GM18858 (cell line): ENCODE data around the gene VPREB3.

Experiments
- ATAC-seq: cut with Tn5 transposase; IDR thresholded peaks from one replicate; pipeline ENCODE4 v1.9.1; 2021; ENCODE audit not compliant: unreplicated experiment

VPREB3 gene

GRCh38 chr22:23754220-23754919 lies at the start of gene VPREB3:
TSS of gene VPREB3 (minus strand) at chr22:23754425. CDS start at chr22:23754363, 62 bp downstream.
- no peak for ATAC-seq

- no peak for ATAC-seq
Observed at GRCh38 chr22:23803001-23803819, 49.0 kb upstream of the VPREB3 start.

- no peak for ATAC-seq
Observed at GRCh38 chr22:23801886-23802377, 47.7 kb upstream of the VPREB3 start.

- no peak for ATAC-seq
Observed at GRCh38 chr22:23801238-23801821, 47.1 kb upstream of the VPREB3 start.

GRCh38 chr22:23800297-23801237 lies 46.3 kb upstream of the VPREB3 start:
- no peak for ATAC-seq

- no peak for ATAC-seq
Observed at GRCh38 chr22:23796461-23796860, 42.2 kb upstream of the VPREB3 start.

- no peak for ATAC-seq
Observed at GRCh38 chr22:23793326-23793725, 39.1 kb upstream of the VPREB3 start.

- ATAC-seq: no peak
Observed at GRCh38 chr22:23791738-23792645, 37.8 kb upstream of the VPREB3 start.

- ATAC-seq: no peak
Observed at GRCh38 chr22:23790819-23791737, 36.9 kb upstream of the VPREB3 start.

GRCh38 chr22:23789638-23790037 lies 35.4 kb upstream of the VPREB3 start:
- no peak for ATAC-seq

- no peak for ATAC-seq
Observed at GRCh38 chr22:23789121-23789520, 34.9 kb upstream of the VPREB3 start.

- ATAC-seq: no peak
Observed at GRCh38 chr22:23787910-23788309, 33.7 kb upstream of the VPREB3 start.

GRCh38 chr22:23787600-23787896 lies 33.3 kb upstream of the VPREB3 start:
- ATAC-seq: no peak

- ATAC-seq: no peak
Observed at GRCh38 chr22:23786752-23787599, 32.8 kb upstream of the VPREB3 start, which contains the start of gene SMARCB1. TSS of gene SMARCB1 (plus strand) at chr22:23786966. CDS start at chr22:23787170, 204 bp downstream.

GRCh38 chr22:23786261-23786710 lies 32.1 kb upstream of the VPREB3 start:
- no peak for ATAC-seq

- ATAC-seq: no peak
Observed at GRCh38 chr22:23784215-23784732, 30.0 kb upstream of the VPREB3 start.
